GM23248 (cell line): Measurements from ENCODE around the gene RBMS1. TPM values are rescaled to one million over a fixed set of nuclear protein-coding genes. Genes with fewer than 3 reads are reported as not detected.

Experiments used
- DNase-seq: peaks from one replicate; pipeline ENCODE4 v3.0.0-alpha.2; 2015
- H2AFZ ChIP-seq: fragments of 200-600 bp; sonication (generic); 2 replicates; pipeline ENCODE4 v1.6.1; 2016; ENCODE audit warnings: antibody characterized with exemption
- H3F3A ChIP-seq: fragments of 200-600 bp; sonication (generic); 2 replicates; pipeline ENCODE4 v1.6.1; 2016; ENCODE audit warnings: mild to moderate bottlenecking, antibody characterized with exemption, mixed run types; ENCODE audit not compliant: insufficient read depth
- H3K27ac ChIP-seq: fragments of 200-600 bp; sonication (generic); 2 replicates; pipeline ENCODE4 v1.5.1; 2016; ENCODE audit warnings: mild to moderate bottlenecking
- H3K27me3 ChIP-seq: fragments of 200-600 bp; sonication (generic); replicated peaks from 2 replicates; pipeline ENCODE4 v1.6.1; 2016; ENCODE audit warnings: mild to moderate bottlenecking; ENCODE audit not compliant: insufficient read depth
- H3K36me3 ChIP-seq: fragments of 200-600 bp; sonication (generic); 2 replicates; pipeline ENCODE4 v1.6.1; 2016; ENCODE audit warnings: low read depth, mild to moderate bottlenecking
- H3K4me1 ChIP-seq: fragments of 200-600 bp; sonication (generic); 2 replicates; pipeline ENCODE4 v1.6.1; 2016; ENCODE audit warnings: mild to moderate bottlenecking; ENCODE audit not compliant: insufficient read depth
- H3K4me2 ChIP-seq: fragments of 200-600 bp; sonication (generic); one replicate; pipeline ENCODE4 v1.6.1; 2016; ENCODE audit warnings: mild to moderate bottlenecking; ENCODE audit not compliant: unreplicated experiment
- H3K4me3 ChIP-seq: fragments of 200-600 bp; sonication (generic); 2 replicates; pipeline ENCODE4 v1.5.1; 2016; ENCODE audit warnings: mild to moderate bottlenecking
- H3K79me2 ChIP-seq: fragments of 200-600 bp; sonication (generic); 2 replicates; pipeline ENCODE4 v1.6.1; 2016; ENCODE audit warnings: mild to moderate bottlenecking; ENCODE audit not compliant: insufficient read depth
- H3K9ac ChIP-seq: fragments of 200-600 bp; sonication (generic); 2 replicates; pipeline ENCODE4 v1.6.1; 2016; ENCODE audit warnings: mild to moderate bottlenecking
- H3K9me2 ChIP-seq: fragments of 200-600 bp; sonication (generic); 2 replicates; pipeline ENCODE4 v1.6.1; 2016; ENCODE audit warnings: mixed run types, mild to moderate bottlenecking, moderate library complexity; ENCODE audit not compliant: insufficient read depth
- H3K9me3 ChIP-seq: fragments of 200-600 bp; sonication (generic); one replicate; pipeline ENCODE4 v1.6.1; 2017; ENCODE audit warnings: low read depth
- H4K20me1 ChIP-seq: fragments of 200-600 bp; sonication (generic); 2 replicates; pipeline ENCODE4 v1.6.0; 2016; ENCODE audit not compliant: insufficient read depth
- EZH2 ChIP-seq: fragments of 200-600 bp; sonication (generic); IDR thresholded peaks from 2 replicates; pipeline ENCODE4 v1.6.1; 2018; ENCODE audit warnings: antibody characterized with exemption, mild to moderate bottlenecking; ENCODE audit not compliant: insufficient read depth, poor library complexity, severe bottlenecking
- EZH2phosphoT487 ChIP-seq: fragments of 200-600 bp; sonication (generic); IDR thresholded peaks from 2 replicates; pipeline ENCODE4 v1.6.1; 2018; ENCODE audit warnings: antibody characterized with exemption, moderate library complexity, mild to moderate bottlenecking, low read depth; ENCODE audit not compliant: insufficient read depth
- WGBS, 2 experiments: methylation state at CpG; one replicate each; pipeline ENCODE4 v1.1.6; 2015 to 2017; ENCODE audit warnings: low lambda C conversion rate in 2 of 2, low coverage in 1 of 2; ENCODE audit errors: missing lambda C conversion rate in 2 of 2; 5-methylcytosine and 5-hydroxymethylcytosine counted together
- in situ Hi-C: fragments of 300-500 bp; cut with MboI; formaldehyde crosslinking; loops from 2 replicates; pipeline ENCODE4 v1.15.0; 2020
- polyA plus RNA-seq: library from polyadenylated mRNA; unstranded; fragments of >200 nt; fragmentation: Nextera tagmentation; extraction: Ambion mirVana; gene quantifications from 2 replicates; pipeline ENCODE4 v1.2.1, GENCODE V29; 2016
- total RNA-seq: library from RNA; depleted of rRNA; stranded (reverse); fragments of >200 nt; shearing (Covaris generic); gene quantifications from 2 replicates; pipeline ENCODE4 v1.2.3, GENCODE V29; 2014

Gene RBMS1
- total and polyA plus RNA-seq, 2 experiments from 2014 or later = 72.3 to 91.7 TPM

DNA sequence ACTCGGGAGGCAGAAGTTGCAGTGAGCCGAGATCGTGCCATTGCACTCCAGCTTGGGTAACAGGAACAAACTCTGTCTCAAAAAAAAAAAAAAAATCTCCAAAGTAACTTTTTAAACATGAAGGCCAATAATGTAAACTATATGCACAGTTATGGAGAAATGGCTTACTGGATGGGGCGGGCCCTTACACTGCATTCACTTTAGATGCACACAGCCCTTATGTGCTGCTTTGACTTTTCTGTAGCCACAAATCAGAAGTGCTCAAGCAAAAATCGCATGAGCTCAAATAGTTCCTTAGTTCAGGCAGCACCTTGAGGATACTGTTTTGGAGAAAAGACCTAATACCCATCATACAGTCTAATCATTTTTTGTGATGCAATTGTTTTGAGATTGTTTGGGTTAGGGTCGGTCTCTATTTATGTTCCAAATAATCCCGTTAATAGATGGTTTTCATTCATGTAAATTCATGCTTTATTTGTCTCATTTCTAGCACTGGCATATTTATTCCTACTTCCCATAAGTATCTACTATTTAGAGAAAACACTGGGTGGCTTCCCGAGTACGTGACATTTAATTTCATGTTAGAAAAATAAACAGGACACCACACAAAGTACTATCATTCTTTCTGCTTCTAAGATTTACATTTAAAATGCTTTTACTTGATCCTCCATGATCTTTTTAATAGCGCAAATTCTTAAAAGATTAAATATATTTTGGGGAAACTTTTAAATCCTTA lies 34.7 kb downstream of the RBMS1 start:
- Histone ChIP-seq H3K27me3 (no peaks in the 10 kb centered on the region), H3K4me1 (peaks cover 4% of the 10 kb centered on the region; the same call in 1 of the 2 replicates), H4K20me1 (peaks cover 10% of the 10 kb centered on the region; the same call in 1 of the 2 replicates), H3K9me2 (no peaks in the 10 kb centered on the region), H3K9me3 (no peaks in the 10 kb centered on the region), H3K4me3 (no peak overlapping the region), H3K27ac (no peak overlapping the region), H3K79me2 (peaks cover 100% of the 10 kb centered on the region), H3K4me2 (no peak overlapping the region), H3K9ac (no peak overlapping the region), H2AFZ (no peak overlapping the region), H3K36me3 (peaks cover 4% of the 10 kb centered on the region; the same call in 1 of the 2 replicates), H3F3A (no peaks in the 10 kb centered on the region)
- TF ChIP-seq EZH2phosphoT487 = no peak
- no peak for TF ChIP-seq EZH2
- in situ Hi-C loops = no loop called here
- no peak for DNase-seq
- WGBS, 2 experiments = 90 to 91% methylated on average over 10 of the region's 10 CpGs

DNA sequence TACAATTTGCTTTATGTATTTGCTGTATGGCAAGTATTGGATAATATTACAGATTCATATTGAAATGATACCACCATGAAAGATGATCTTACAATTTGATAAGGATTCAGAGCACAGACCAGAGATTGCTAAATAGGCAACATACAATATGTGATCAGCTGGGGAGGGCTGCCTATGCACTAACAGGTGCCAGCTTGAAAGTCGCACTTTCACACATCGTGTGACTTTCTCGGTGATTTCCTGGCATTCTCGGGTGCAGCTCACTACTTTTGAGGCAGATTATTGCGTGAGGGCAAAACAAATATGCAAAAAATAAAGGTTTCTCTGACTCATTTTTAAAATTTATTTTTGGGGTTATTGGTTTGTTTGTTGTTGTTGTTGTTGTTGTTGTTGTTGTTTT lies 36.0 kb downstream of the RBMS1 start:
- TF ChIP-seq EZH2phosphoT487 (no peak), EZH2 (no peak)
- DNase-seq = no peak
- no peak overlapping the region for H3K4me3 ChIP-seq
- H3K36me3 ChIP-seq = peaks cover 4% of the 10 kb centered on the region; the same call in 1 of the 2 replicates
- peaks cover 100% of the 10 kb centered on the region for H3K79me2 ChIP-seq
- WGBS, 2 experiments = 96% methylated on average over 5 of the region's 5 CpGs
- no peak overlapping the region for H2AFZ ChIP-seq
- no peaks in the 10 kb centered on the region for H3K9me3 ChIP-seq
- no peaks in the 10 kb centered on the region for H3K9me2 ChIP-seq
- H4K20me1 ChIP-seq = peaks cover 14% of the 10 kb centered on the region; the same call in 1 of the 2 replicates
- H3K27me3 ChIP-seq = no peaks in the 10 kb centered on the region
- H3F3A ChIP-seq = no peaks in the 10 kb centered on the region; the same call in 1 of the 2 replicates
- in situ Hi-C loops = no loop called here
- no peak overlapping the region for H3K4me2 ChIP-seq
- no peak overlapping the region for H3K9ac ChIP-seq
- H3K4me1 ChIP-seq = peaks cover 12% of the 10 kb centered on the region
- no peak overlapping the region for H3K27ac ChIP-seq

DNA sequence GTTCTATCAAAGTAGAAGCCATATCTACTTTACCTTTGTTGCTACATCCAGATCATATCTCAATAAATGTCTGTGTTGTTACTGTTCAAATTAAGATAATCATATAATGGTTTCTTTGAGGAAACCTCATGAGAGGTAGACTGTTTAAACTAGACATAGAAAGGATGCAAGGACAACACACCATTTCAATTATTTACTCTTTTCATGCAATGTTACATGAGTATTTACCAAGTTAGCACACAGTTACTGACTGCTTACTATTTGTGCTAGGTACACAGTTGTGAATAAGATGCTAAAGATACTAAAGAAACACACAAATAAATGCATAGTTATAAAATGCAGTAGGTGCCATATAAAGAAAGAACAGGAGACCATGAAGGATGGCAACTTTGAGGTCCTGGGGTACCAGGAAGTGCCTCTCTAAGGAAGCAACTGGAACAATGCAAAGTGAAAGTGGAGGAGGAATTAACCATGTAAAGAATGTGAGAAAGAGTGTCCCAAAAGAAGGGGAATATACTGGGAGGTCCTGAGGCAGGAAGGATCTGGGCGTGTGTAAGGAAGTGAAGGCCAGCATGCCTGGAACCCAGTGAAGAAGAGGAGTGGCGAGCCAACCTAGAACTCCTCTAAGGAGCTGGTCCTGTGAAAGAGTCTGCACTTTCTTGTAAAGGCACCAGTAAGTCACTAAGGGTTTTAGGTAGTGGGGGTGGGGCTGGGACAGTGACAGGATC lies 39.4 kb downstream of the RBMS1 start:
- TF ChIP-seq EZH2phosphoT487 (no peak), EZH2 (no peak)
- no peak overlapping the region for H3K27ac ChIP-seq
- peaks cover 98% of the 10 kb centered on the region for H3K79me2 ChIP-seq
- no peak overlapping the region for H3K9ac ChIP-seq
- in situ Hi-C loops = no loop called here
- no peaks in the 10 kb centered on the region for H3K27me3 ChIP-seq
- H3K4me2 ChIP-seq = no peak overlapping the region
- peaks cover 7% of the 10 kb centered on the region; the same call in 1 of the 2 replicates for H4K20me1 ChIP-seq
- H3K4me3 ChIP-seq = no peak overlapping the region
- peaks cover 4% of the 10 kb centered on the region; the same call in 1 of the 2 replicates for H3K36me3 ChIP-seq
- no peaks in the 10 kb centered on the region for H3K9me3 ChIP-seq
- DNase-seq = no peak
- no peak overlapping the region for H2AFZ ChIP-seq
- no peaks in the 10 kb centered on the region; the same call in 1 of the 2 replicates for H3F3A ChIP-seq
- H3K4me1 ChIP-seq = peaks cover 12% of the 10 kb centered on the region
- WGBS, 2 experiments = 82 to 85% methylated on average over 2 of the region's 2 CpGs
- H3K9me2 ChIP-seq = no peaks in the 10 kb centered on the region

DNA sequence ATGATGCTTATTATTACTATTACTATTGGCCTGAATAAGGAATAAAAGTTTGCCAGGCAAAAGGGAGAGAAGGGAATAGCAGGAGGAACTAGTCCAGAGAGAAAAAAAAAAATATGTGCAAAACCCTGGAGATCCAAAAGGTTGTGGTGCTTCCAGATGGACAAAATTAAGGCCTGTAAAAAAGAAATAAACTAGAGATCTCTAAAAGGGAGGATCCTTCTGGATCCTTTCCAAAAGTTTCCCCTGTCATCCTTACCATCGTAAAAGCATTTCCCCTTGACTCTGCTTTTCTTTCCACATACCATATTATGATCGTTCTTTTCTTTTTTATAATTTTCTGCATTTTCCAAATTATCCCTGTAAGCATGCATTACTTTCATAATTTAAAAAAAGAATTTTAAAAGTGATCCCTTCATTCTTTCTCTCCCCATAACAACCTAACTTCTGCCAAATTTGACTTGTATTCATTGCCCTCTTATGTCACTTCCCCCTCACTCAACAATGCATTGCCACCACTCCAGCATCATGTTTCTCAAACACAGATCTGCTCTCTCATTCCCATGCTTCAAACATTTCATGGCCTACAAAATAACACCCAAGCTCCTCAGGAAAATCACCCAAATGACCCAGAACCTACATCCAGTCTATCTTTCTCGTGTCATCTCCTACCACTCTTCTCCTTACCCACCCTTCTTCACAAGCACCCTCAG lies 40.3 kb downstream of the RBMS1 start:
- DNase-seq = no peak
- Histone ChIP-seq H3K9me3 (no peaks in the 10 kb centered on the region), H3K4me2 (no peak overlapping the region), H2AFZ (no peak overlapping the region), H3K36me3 (peaks cover 2% of the 10 kb centered on the region; the same call in 1 of the 2 replicates), H3K9me2 (no peaks in the 10 kb centered on the region), H3K79me2 (peaks cover 92% of the 10 kb centered on the region), H3K27ac (no peak overlapping the region), H3K4me1 (peaks cover 12% of the 10 kb centered on the region), H4K20me1 (peaks cover 6% of the 10 kb centered on the region; the same call in 1 of the 2 replicates), H3F3A (no peaks in the 10 kb centered on the region; the same call in 1 of the 2 replicates), H3K9ac (no peak overlapping the region), H3K27me3 (no peaks in the 10 kb centered on the region), H3K4me3 (no peak overlapping the region)
- WGBS, 2 experiments = 43 to 49% methylated on average over 3 of the region's 3 CpGs
- in situ Hi-C loops = no loop called here
- TF ChIP-seq EZH2 = no peak
- TF ChIP-seq EZH2phosphoT487 = no peak
